B cell (primary cell): ENCODE measurements around the gene C6orf89. TPM values are rescaled to one million over a fixed set of nuclear protein-coding genes. Genes with fewer than 3 reads are reported as not detected.

ENCODE experiments used
- ATAC-seq: fragments of 200-7000 bp; cut with Tn5 transposase; one replicate; pipeline ENCODE4 v1.10.0; 2021; ENCODE audit warnings: low read depth, mild to moderate bottlenecking, moderate number of reproducible peaks, moderate library complexity
- CTCF ChIA-PET: fragments of 350-600 bp; sonication (Branson Sonifier 250); formaldehyde crosslinking; loops from one replicate; lab custom pipeline; 2021; ENCODE audit warnings: antibody characterized with exemption, inconsistent platforms; lab: Charles Lee
- POLR2A ChIA-PET: fragments of 350-600 bp; sonication (Branson Sonifier 250); formaldehyde crosslinking; loops from one replicate; lab custom pipeline; 2021; ENCODE audit warnings: antibody characterized with exemption; lab: Charles Lee
- DNase-seq: peaks from one replicate; pipeline ENCODE4 v3.0.0; 2013
- H2AFZ ChIP-seq: 2 replicates; pipeline ENCODE4 v1.6.1; 2012; ENCODE audit warnings: mild to moderate bottlenecking, low read depth, low read length; ENCODE audit not compliant: insufficient read depth, poor library complexity, severe bottlenecking
- H3K27ac ChIP-seq, 2 donors: 1 replicate in 1 of 2; 2 replicates in 1 of 2; pipeline ENCODE4 v1.5.1; 2012 to 2013; ENCODE audit warnings: low read length in 2 of 2, mild to moderate bottlenecking in 2 of 2, moderate library complexity in 1 of 2
- H3K27me3 ChIP-seq, 4 experiments: fragments of 200-600 bp in 1 of 4; sonication (generic) in 1 of 4; replicated peaks in 1 of 4; 1 replicate in 2 of 4; 2 replicates in 2 of 4; pipeline versions ENCODE4 v1.6.1 to v1.7.0; 2013 to 2016; ENCODE audit warnings: low read length in 3 of 4, mild to moderate bottlenecking in 2 of 4, mixed read lengths in 1 of 4, moderate library complexity in 1 of 4; ENCODE audit not compliant: insufficient read depth in 4 of 4, control insufficient read depth in 3 of 4; ENCODE audit errors: control extremely low read depth in 1 of 4
- H3K36me3 ChIP-seq, 2 experiments: replicated peaks in 1 of 2; 1 replicate in 1 of 2; 2 replicates in 1 of 2; pipeline versions ENCODE4 v1.6.1 to v1.7.1; 2013; ENCODE audit warnings: low read length in 1 of 2; ENCODE audit not compliant: insufficient read depth in 2 of 2, control insufficient read depth in 1 of 2; ENCODE audit errors: control extremely low read depth in 1 of 2, extremely low read depth in 1 of 2
- H3K4me1 ChIP-seq, 2 donors: fragments of 200-600 bp in 1 of 2; sonication (generic) in 1 of 2; 1 replicate in 1 of 2; 2 replicates in 1 of 2; pipeline versions ENCODE4 v1.5.1 to v1.6.1; 2013 to 2017; ENCODE audit warnings: low read length in 2 of 2; ENCODE audit not compliant: control insufficient read depth in 2 of 2, insufficient read depth in 2 of 2
- H3K4me2 ChIP-seq: replicated peaks from 2 replicates; pipeline ENCODE3; 2012; ENCODE audit warnings: mild to moderate bottlenecking, low read depth, low read length; ENCODE audit not compliant: poor library complexity, severe bottlenecking
- H3K4me3 ChIP-seq, 5 experiments: fragments of 200-600 bp in 1 of 5; sonication (generic) in 1 of 5; 1 replicate in 3 of 5; 2 replicates in 2 of 5; pipeline versions ENCODE4 v1.5.1 to v1.7.0; 2011 to 2016; ENCODE audit warnings: low read length in 4 of 5, mild to moderate bottlenecking in 4 of 5, low read depth in 2 of 5, control low read depth in 1 of 5, moderate library complexity in 1 of 5; ENCODE audit not compliant: insufficient read depth in 1 of 5; ENCODE audit errors: control extremely low read depth in 1 of 5, extremely low read depth in 1 of 5
- H3K79me2 ChIP-seq: fragments of 200-600 bp; sonication (generic); one replicate; pipeline ENCODE4 v1.6.0; 2016; ENCODE audit warnings: low read length; ENCODE audit not compliant: control insufficient read depth, insufficient read depth
- H3K9ac ChIP-seq: fragments of 200-600 bp; sonication (generic); 2 replicates; pipeline ENCODE4 v1.6.1; 2017; ENCODE audit warnings: mild to moderate bottlenecking, low read length, moderate library complexity
- H3K9me3 ChIP-seq, 3 donors: one replicate each; pipeline versions ENCODE4 v1.6.1 to v1.7.1; 2013; ENCODE audit warnings: low read length in 2 of 3; ENCODE audit not compliant: control insufficient read depth in 2 of 3, insufficient read depth in 1 of 3; ENCODE audit errors: control extremely low read depth in 1 of 3
- H4K20me1 ChIP-seq: 2 replicates; pipeline ENCODE4 v1.6.0; 2012; ENCODE audit warnings: mild to moderate bottlenecking, low read length; ENCODE audit not compliant: insufficient read depth, control insufficient read depth, poor library complexity, severe bottlenecking
- H3K27ac Mint-ChIP-seq: one replicate; pipeline ENCODE4 v1.8.0; 2021; ENCODE audit warnings: mixed read lengths
- H3K27me3 Mint-ChIP-seq: one replicate; pipeline ENCODE4 v1.8.0; 2021; ENCODE audit warnings: mixed read lengths
- H3K4me1 Mint-ChIP-seq: one replicate; pipeline ENCODE4 v1.8.0; 2021; ENCODE audit warnings: mixed read lengths
- H3K4me3 Mint-ChIP-seq: one replicate; pipeline ENCODE4 v1.8.0; 2021; ENCODE audit warnings: mixed read lengths
- H3K9me3 Mint-ChIP-seq: one replicate; pipeline ENCODE4 v1.8.0; 2022; ENCODE audit warnings: mixed read lengths; ENCODE audit not compliant: insufficient read depth
- EZH2 ChIP-seq: IDR thresholded peaks from 2 replicates; pipeline ENCODE4 v1.6.1; 2012; ENCODE audit warnings: borderline replicate concordance, low read depth, mild to moderate bottlenecking, moderate library complexity, low read length; ENCODE audit not compliant: insufficient read depth, poor library complexity, severe bottlenecking
- WGBS: methylation state at CpG from one replicate; pipeline ENCODE4 v1.1.5; 2013; ENCODE audit warnings: missing lambda C conversion rate; ENCODE audit not compliant: insufficient coverage; 5-methylcytosine and 5-hydroxymethylcytosine counted together
- intact Hi-C: fragments of 100-400 bp; cut with micrococcal nuclease; formaldehyde crosslinking; loops from one replicate; pipeline ENCODE4 v1.10.0; 2022
- polyA plus RNA-seq: library from polyadenylated mRNA; depleted of rRNA; stranded (reverse); fragments of >200 nt; gene quantifications from 2 replicates; pipeline ENCODE4 v1.2.3, GENCODE V29; 2012
- total RNA-seq, 2 donors: library from RNA; stranded (reverse); fragments of 120-200 nt in 1 of 2; gene quantifications; 1 replicate in 1 of 2; 2 replicates in 1 of 2; pipeline versions ENCODE4 v1.2.3 to v1.2.4, GENCODE V29; 2013 to 2022
- TF ChIP-seq, protein P1 (sequence below): fragments of 200-600 bp; IDR thresholded peaks from one replicate; pipeline ENCODE4 v1.8.0; 2022; ENCODE audit warnings: antibody characterized with exemption, mild to moderate bottlenecking

The C6orf89 gene
- total and polyA plus RNA-seq, 2 donors (not counting 1 experiment from before 2014, with no cell fraction given): 13.0 to 35.3 TPM

DNA sequence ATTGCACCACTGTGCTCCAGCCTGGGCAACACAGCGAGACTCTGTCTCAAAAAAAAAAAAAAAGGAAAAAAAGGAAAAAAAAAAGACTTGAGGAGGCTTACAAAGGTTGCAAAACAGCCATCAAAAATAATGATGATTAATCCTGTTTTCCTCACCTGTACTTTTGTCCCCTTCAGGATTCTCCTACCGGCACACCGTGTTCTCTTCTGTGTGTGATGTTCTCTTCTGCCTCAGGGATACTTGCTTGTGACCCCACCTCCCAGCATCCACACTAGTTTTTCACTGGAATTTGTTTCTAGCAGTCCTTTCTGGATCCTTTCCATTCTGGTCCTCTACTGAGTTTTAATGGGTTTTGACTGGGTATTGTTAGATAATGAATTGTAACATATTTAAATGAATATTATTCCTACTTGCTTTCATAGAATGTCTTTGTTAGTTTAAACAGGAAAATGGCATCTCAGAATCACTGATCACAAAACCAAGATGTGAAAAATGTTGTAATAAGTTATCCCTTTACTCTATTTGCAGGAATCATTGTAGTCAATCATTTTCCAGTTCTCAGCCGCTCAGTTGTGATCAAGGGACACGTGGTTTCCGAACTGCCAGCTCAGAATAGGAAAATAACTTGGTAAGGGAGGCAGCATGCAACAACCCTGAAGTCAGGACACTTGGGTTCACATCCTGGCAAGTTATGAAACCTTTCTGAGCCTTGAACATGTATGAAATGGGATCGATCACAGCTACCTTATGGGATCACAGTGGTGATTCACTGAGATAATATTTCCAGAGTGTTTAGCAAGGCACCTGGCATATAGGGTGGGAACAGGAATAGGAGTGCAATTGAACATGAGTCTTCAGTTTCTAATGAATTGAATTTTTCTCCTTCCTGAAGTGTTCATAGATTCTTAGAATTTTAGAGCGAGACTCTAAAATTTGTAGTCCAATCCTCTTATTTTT is 8.5 kb downstream of the C6orf89 start:
- no peak overlapping the region for H3K4me3 Mint-ChIP-seq
- no peak overlapping the region for H3K9ac ChIP-seq
- H3K79me2 ChIP-seq: peaks cover 46% of the 10 kb centered on the region
- H2AFZ ChIP-seq: no peak overlapping the region
- no peak overlapping the region for H3K4me3 ChIP-seq
- no peaks in the 10 kb centered on the region for H3K4me1 ChIP-seq
- H3K27ac ChIP-seq: no peak overlapping the region
- ChIA-PET POLR2A (no interaction called here), CTCF (interaction anchor here (0.7 kb wide), 1 partner anchor 126 kb away, joined by 3 read pairs; no protein-coding TSS in a partner anchor)
- H3K9me3 ChIP-seq: no peaks in the 10 kb centered on the region
- ATAC-seq (no peak), DNase-seq (no peak)
- no peak overlapping the region for H3K4me2 ChIP-seq
- H4K20me1 ChIP-seq: peaks cover 10% of the 10 kb centered on the region
- 100% methylated on average over 4 of the region's 8 CpGs for WGBS
- no peaks in the 10 kb centered on the region for H3K27me3 ChIP-seq
- H3K4me1 Mint-ChIP-seq: peaks cover 6% of the 10 kb centered on the region
- H3K27me3 Mint-ChIP-seq: no peaks in the 10 kb centered on the region
- TF ChIP-seq, protein P1, sequence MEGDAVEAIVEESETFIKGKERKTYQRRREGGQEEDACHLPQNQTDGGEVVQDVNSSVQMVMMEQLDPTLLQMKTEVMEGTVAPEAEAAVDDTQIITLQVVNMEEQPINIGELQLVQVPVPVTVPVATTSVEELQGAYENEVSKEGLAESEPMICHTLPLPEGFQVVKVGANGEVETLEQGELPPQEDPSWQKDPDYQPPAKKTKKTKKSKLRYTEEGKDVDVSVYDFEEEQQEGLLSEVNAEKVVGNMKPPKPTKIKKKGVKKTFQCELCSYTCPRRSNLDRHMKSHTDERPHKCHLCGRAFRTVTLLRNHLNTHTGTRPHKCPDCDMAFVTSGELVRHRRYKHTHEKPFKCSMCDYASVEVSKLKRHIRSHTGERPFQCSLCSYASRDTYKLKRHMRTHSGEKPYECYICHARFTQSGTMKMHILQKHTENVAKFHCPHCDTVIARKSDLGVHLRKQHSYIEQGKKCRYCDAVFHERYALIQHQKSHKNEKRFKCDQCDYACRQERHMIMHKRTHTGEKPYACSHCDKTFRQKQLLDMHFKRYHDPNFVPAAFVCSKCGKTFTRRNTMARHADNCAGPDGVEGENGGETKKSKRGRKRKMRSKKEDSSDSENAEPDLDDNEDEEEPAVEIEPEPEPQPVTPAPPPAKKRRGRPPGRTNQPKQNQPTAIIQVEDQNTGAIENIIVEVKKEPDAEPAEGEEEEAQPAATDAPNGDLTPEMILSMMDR: no peak
- no peak for TF ChIP-seq EZH2
- H3K9me3 Mint-ChIP-seq: no peaks in the 10 kb centered on the region
- H3K27ac Mint-ChIP-seq: no peak overlapping the region
- H3K36me3 ChIP-seq: peaks cover 11 to 12% of the 10 kb centered on the region in 2 experiments
- intact Hi-C loops: no loop called here

DNA sequence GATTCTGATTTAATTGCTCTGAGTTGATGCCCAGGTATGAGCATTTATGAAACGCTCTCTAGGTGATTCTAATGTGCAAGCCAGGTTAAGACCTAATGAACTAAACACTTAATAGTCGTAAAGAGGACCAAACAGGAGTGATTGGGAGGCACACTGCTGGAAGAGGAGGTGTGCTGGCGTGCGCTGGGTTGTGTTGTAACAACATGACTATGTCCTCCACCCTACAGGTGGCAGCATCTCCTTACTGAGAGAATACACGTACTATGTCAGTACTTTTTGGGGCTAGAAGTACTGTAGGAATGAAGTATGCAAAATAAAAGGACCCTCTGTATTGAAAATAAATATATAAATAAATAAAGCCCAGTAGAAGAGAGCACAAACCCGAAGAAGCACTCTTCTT is 11.9 kb downstream of the C6orf89 start:
- H3K9me3 Mint-ChIP-seq: no peaks in the 10 kb centered on the region
- no peak overlapping the region for H3K27ac Mint-ChIP-seq
- no peak for ATAC-seq
- Histone ChIP-seq H3K4me3 (no peak overlapping the region), H4K20me1 (peaks cover 1% of the 10 kb centered on the region), H2AFZ (no peak overlapping the region), H3K27ac (no peak overlapping the region), H3K9me3 (no peaks in the 10 kb centered on the region), H3K27me3 (no peaks in the 10 kb centered on the region), H3K4me2 (no peak overlapping the region), H3K79me2 (peaks cover 46% of the 10 kb centered on the region), H3K9ac (no peak overlapping the region), H3K36me3 (peaks cover 17 to 22% of the 10 kb centered on the region in 2 experiments), H3K4me1 (no peaks in the 10 kb centered on the region)
- no peaks in the 10 kb centered on the region for H3K27me3 Mint-ChIP-seq
- WGBS: 92% methylated on average over 2 of the region's 6 CpGs
- intact Hi-C loops: no loop called here
- peak; percentile 25 for DNase-seq
- ChIA-PET CTCF (interaction anchor here (0.7 to 2.9 kb wide), 2 partner anchors 120 to 153 kb away, joined by 3 to 13 read pairs; no protein-coding TSS in a partner anchor), POLR2A (interaction anchor here (0.7 kb wide), 1 partner anchor 586 kb away, joined by 4 read pairs; no protein-coding TSS in a partner anchor)
- H3K4me3 Mint-ChIP-seq: no peak overlapping the region
- no peaks in the 10 kb centered on the region for H3K4me1 Mint-ChIP-seq
- no peak for TF ChIP-seq EZH2
- TF ChIP-seq, protein P1: no peak
